ENCODE data around the gene WWTR1. TPM values are rescaled to one million over a fixed set of nuclear protein-coding genes. Genes with fewer than 3 reads are reported as not detected.

Gene WWTR1
- total and polyA plus RNA-seq, 4 donors = 4.5 to 11.8 (median 9.0) TPM

DNA sequence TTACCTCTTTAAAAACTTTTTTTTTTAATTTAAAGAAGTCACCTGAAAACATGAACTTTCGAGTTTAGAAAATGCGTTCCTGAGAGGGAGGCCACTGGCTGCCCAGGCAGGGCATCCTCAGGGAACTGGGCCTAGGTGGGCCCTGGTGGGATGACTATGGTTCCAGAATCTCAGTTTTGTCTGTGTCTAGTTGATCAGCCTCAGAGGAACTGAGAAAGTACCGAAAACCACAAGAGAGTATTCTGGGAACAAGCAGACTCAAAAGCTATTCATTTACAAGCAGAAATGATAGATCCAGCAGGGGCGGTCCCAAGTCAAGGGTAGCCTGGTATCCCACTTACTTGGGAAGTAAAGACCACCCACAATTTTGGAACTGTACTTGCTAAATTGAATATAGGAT lies 10.5 kb downstream of the WWTR1 start:
- Histone ChIP-seq H3K27me3 (ENCODE audit: control insufficient read depth in 4 of 4, insufficient read depth in 4 of 4, low read length in 3 of 4) (no peaks in the 10 kb centered on the region), H3K36me3 (ENCODE audit: control insufficient read depth in 4 of 4, insufficient read depth in 3 of 4, low read depth in 1 of 4, low read length in 3 of 4) (peaks cover 0 to 4% (median 2%) of the 10 kb centered on the region in 4 donors), H3K27ac (ENCODE audit: low read depth in 1 of 2, low read length in 2 of 2) (no peak overlapping the region), H3K4me3 (ENCODE audit: low read depth in 1 of 3, low read length in 3 of 3) (no peak overlapping the region), H3K9ac (ENCODE audit: low read depth in 1 of 2, low read length in 2 of 2) (no peak overlapping the region), H3K9me3 (ENCODE audit: control insufficient read depth in 4 of 4, low read length in 3 of 4) (no peaks in the 10 kb centered on the region), H3K4me1 (ENCODE audit: control insufficient read depth in 4 of 4, insufficient read depth in 4 of 4, low read length in 3 of 4) (peaks cover 1 to 26% (median 16%) of the 10 kb centered on the region in 4 donors)
- 93% methylated on average over 4 of the region's 4 CpGs for WGBS
- DNase-seq (ENCODE audit: low spot score) = no peak
- TF ChIP-seq FOXA1 (IDR thresholded peaks at IDR 0.05) (no peak), HNF4G (IDR thresholded peaks at IDR 0.05) (no peak), HNF4A (conservative IDR thresholded peaks at IDR 0.05) (no peak), NR2F2 (IDR thresholded peaks at IDR 0.05) (no peak), TAF1 (conservative IDR thresholded peaks at IDR 0.05) (no peak), RXRA (IDR thresholded peaks at IDR 0.05) (no peak), SP1 (IDR thresholded peaks at IDR 0.05) (no peak), RAD21 (IDR thresholded peaks at IDR 0.05) (no peak), JUND (IDR thresholded peaks at IDR 0.05) (no peak)
- TF ChIP-seq, protein P1, sequence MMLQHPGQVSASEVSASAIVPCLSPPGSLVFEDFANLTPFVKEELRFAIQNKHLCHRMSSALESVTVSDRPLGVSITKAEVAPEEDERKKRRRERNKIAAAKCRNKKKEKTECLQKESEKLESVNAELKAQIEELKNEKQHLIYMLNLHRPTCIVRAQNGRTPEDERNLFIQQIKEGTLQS (IDR thresholded peaks at IDR 0.05) = no peak
- TF ChIP-seq, protein P2, sequence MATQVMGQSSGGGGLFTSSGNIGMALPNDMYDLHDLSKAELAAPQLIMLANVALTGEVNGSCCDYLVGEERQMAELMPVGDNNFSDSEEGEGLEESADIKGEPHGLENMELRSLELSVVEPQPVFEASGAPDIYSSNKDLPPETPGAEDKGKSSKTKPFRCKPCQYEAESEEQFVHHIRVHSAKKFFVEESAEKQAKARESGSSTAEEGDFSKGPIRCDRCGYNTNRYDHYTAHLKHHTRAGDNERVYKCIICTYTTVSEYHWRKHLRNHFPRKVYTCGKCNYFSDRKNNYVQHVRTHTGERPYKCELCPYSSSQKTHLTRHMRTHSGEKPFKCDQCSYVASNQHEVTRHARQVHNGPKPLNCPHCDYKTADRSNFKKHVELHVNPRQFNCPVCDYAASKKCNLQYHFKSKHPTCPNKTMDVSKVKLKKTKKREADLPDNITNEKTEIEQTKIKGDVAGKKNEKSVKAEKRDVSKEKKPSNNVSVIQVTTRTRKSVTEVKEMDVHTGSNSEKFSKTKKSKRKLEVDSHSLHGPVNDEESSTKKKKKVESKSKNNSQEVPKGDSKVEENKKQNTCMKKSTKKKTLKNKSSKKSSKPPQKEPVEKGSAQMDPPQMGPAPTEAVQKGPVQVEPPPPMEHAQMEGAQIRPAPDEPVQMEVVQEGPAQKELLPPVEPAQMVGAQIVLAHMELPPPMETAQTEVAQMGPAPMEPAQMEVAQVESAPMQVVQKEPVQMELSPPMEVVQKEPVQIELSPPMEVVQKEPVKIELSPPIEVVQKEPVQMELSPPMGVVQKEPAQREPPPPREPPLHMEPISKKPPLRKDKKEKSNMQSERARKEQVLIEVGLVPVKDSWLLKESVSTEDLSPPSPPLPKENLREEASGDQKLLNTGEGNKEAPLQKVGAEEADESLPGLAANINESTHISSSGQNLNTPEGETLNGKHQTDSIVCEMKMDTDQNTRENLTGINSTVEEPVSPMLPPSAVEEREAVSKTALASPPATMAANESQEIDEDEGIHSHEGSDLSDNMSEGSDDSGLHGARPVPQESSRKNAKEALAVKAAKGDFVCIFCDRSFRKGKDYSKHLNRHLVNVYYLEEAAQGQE (IDR thresholded peaks at IDR 0.05) = no peak
- TF ChIP-seq, protein P3, sequence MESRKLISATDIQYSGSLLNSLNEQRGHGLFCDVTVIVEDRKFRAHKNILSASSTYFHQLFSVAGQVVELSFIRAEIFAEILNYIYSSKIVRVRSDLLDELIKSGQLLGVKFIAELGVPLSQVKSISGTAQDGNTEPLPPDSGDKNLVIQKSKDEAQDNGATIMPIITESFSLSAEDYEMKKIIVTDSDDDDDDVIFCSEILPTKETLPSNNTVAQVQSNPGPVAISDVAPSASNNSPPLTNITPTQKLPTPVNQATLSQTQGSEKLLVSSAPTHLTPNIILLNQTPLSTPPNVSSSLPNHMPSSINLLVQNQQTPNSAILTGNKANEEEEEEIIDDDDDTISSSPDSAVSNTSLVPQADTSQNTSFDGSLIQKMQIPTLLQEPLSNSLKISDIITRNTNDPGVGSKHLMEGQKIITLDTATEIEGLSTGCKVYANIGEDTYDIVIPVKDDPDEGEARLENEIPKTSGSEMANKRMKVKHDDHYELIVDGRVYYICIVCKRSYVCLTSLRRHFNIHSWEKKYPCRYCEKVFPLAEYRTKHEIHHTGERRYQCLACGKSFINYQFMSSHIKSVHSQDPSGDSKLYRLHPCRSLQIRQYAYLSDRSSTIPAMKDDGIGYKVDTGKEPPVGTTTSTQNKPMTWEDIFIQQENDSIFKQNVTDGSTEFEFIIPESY (IDR thresholded peaks at IDR 0.05) = no peak
- TF ChIP-seq, protein P4, sequence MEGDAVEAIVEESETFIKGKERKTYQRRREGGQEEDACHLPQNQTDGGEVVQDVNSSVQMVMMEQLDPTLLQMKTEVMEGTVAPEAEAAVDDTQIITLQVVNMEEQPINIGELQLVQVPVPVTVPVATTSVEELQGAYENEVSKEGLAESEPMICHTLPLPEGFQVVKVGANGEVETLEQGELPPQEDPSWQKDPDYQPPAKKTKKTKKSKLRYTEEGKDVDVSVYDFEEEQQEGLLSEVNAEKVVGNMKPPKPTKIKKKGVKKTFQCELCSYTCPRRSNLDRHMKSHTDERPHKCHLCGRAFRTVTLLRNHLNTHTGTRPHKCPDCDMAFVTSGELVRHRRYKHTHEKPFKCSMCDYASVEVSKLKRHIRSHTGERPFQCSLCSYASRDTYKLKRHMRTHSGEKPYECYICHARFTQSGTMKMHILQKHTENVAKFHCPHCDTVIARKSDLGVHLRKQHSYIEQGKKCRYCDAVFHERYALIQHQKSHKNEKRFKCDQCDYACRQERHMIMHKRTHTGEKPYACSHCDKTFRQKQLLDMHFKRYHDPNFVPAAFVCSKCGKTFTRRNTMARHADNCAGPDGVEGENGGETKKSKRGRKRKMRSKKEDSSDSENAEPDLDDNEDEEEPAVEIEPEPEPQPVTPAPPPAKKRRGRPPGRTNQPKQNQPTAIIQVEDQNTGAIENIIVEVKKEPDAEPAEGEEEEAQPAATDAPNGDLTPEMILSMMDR (IDR thresholded peaks at IDR 0.05; ENCODE audit: low read depth, low read length, missing input control) = no peak

DNA sequence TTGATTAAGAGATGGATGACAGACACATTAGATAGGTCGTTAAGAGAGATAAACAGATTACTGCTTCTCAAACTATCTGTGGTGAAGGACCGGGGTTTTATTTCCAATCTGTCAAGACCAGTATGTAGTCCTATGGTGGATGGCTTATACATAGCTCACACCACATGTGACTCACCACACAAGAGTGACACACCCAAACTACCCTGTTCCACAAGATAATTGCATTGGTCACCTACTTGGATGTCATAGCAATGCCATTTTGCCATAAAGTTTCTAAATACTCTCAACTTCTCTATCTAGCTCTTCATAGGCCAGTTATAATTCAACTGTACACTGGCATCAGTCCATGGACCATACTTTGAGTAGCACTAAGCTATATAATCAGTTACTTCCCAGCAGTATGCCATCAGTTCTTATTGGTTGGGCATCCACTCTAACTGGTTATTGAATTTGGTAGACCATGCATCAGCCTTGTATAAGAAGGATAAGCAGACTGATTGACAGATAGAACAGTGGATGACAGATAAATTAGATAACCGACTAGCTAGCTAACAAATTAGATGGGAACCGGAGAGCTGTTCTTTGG lies 11.6 kb downstream of the WWTR1 start:
- no peak overlapping the region for H3K27ac ChIP-seq (ENCODE audit: low read depth in 1 of 2, low read length in 2 of 2)
- DNase-seq (ENCODE audit: low spot score) = no peak
- no peak overlapping the region for H3K9ac ChIP-seq (ENCODE audit: low read depth in 1 of 2, low read length in 2 of 2)
- no peak overlapping the region for H3K4me3 ChIP-seq (ENCODE audit: low read depth in 1 of 3, low read length in 3 of 3)
- no peaks in the 10 kb centered on the region for H3K9me3 ChIP-seq (ENCODE audit: control insufficient read depth in 4 of 4, low read length in 3 of 4)
- WGBS = 89% methylated on average over 4 of the region's 4 CpGs
- TF ChIP-seq FOXA2 (IDR thresholded peaks at IDR 0.05) = no peak
- TF ChIP-seq GABPA (IDR thresholded peaks at IDR 0.05 in 1 of 2, conservative IDR thresholded peaks at IDR 0.05 in 1 of 2) = no peak
- no peak for TF ChIP-seq HNF4A (conservative IDR thresholded peaks at IDR 0.05)
- peaks cover 3 to 32% (median 21%) of the 10 kb centered on the region in 4 donors for H3K4me1 ChIP-seq (ENCODE audit: control insufficient read depth in 4 of 4, insufficient read depth in 4 of 4, low read length in 3 of 4)
- no peaks in the 10 kb centered on the region for H3K27me3 ChIP-seq (ENCODE audit: control insufficient read depth in 4 of 4, insufficient read depth in 4 of 4, low read length in 3 of 4)
- peaks cover 0 to 4% (median 2%) of the 10 kb centered on the region in 4 donors for H3K36me3 ChIP-seq (ENCODE audit: control insufficient read depth in 4 of 4, insufficient read depth in 3 of 4, low read depth in 1 of 4, low read length in 3 of 4)

Data from liver (tissue), 9 donors.